ENCODE data around the gene NEURL1.

Gene NEURL1

DNA sequence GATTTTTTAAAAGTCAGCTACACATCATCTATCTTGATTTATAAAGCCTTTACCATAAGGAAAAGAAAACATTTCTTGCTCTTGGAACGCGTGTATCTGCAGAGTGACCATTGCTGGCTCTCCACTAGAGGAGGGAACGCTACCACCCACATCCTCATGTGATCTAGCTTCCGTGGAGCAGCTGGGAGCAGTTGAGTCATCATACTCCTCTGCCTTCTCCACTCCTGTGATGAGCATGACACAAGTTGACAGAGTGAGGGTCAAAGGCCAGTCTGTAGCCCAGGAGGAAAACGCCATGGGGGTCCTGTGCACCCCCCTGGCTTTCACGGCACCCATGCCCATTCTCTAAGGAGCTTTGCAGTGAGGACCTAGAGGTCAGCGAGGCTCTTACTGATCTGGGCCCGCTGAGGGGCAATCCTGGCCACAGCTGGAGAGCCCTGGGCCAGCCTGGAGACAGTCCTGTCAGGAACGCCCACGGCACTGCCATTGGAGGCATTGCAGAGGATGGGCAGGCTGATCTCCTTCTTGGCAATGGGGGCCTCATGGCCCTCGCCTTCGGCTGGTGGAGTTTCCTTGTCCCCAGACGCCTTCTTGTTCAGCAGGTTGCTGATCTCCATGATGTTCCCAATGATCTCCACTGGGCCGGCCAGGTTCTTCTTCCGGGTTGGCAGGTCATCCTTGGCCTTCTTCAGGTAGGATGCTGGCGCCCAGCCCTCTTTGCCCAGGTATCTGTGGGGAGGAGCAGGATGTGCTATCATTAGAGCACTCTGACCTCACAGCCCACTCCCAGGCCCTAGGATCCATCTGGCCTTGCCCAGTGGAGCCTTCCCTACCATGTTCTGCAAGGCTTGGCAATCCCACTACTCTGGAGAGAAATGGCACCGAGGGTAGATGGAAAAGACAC, 119.2 kb downstream of the NEURL1 start:
- no peak for DNase-seq

DNA sequence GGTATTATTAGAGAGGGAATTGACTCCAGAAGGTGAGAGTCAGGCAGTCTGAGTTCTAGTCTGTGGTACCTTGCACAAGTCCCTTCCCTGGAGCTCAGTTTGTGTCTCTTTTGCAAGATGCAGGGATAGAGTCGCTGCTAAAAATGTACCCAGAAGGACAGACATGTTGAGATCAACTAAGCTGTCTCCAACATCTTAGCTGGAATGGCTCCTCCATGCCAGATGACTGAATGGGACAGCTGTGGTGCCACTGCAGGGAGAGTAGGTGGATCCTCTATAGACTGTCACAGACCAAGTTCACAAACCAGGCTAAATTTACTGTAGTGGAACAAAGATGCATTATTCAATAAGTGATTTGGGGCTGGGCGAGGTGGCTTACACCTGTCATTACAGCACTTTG, 120.1 kb downstream of the NEURL1 start:
- DNase-seq = no peak

DNA sequence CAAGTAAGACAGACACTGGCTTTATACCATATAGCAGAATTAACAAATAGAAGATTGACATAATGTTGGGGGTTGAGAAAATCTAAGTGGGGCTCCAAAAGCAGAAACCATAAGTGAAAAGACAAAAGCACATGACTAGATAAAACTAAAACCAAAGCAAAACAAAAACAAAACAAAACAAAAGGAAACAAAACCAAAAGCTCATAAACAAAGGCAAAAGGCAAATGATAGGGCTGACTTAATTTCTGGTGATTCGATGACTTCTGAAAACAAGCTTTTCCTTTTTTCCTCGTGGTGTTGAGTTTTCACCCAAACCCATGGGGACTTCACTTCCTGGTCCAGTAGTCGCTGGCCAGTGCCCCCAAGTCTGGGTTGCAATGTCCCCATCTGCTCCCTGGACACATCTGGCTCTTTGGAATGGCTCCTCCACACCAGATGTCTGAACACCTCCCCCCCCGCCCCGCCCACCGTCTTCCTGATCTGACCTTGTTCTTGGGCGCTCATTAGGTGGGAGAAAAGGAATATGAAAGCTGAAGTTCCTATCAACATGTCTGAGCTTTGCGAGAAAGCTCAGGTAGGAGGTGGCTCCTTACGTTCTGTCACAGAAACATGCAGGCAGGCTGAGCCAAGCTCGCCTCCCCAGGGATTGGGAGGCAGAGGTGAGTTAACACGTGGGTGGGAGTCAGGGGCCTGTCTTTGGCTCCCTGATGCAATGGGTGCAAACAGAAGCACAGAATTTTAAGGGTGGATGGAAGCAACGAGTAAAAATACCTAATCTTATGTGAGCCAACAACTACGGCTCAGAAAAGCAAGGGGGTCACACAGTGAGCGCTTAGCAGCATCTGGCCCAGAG, 121.0 kb downstream of the NEURL1 start:
- no peak for DNase-seq

DNA sequence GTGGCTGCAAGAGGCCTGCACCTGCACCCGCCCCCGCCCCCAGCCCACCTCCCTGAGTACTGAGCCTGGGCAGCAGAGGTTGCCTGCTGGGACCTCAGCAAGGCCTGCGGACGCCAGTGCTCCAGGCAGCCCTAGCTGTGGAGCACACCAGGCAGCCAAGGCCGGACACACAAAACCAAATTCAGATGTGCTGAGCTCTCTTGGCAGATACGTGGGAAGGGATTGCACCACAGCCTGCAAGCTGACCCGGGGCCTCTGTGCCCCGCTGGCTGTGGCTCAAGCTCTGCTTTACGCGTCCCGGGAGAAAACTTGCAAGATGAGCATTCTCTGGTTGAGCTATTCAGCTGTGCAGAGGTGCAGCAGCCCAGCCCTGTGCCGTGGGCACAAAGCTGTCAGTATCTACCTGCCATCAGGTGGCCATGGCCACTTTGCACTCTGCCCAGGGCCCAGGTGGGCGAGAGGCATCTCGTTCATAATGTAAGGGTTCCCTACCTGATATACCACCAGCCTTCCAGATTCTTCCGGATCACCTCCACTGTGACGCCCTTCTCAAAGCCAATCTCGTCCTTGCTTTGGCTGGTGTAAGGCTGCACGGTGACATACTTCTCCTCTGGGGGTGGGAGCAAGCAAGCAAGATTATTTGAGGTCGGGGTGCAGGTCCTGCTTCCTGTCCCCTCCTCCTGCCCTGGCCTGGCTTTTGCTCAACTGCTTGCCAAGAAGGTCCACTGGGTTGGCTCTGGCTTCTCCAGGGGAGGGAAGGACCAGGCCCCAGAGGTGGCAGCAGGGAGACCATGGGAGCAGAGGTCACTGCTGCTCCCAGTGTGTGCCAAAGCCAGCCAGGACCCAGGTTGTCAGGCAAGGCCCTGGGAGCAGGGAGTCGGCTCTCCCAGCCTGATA, 123.4 kb downstream of the NEURL1 start:
- DNase-seq = no peak

DNA sequence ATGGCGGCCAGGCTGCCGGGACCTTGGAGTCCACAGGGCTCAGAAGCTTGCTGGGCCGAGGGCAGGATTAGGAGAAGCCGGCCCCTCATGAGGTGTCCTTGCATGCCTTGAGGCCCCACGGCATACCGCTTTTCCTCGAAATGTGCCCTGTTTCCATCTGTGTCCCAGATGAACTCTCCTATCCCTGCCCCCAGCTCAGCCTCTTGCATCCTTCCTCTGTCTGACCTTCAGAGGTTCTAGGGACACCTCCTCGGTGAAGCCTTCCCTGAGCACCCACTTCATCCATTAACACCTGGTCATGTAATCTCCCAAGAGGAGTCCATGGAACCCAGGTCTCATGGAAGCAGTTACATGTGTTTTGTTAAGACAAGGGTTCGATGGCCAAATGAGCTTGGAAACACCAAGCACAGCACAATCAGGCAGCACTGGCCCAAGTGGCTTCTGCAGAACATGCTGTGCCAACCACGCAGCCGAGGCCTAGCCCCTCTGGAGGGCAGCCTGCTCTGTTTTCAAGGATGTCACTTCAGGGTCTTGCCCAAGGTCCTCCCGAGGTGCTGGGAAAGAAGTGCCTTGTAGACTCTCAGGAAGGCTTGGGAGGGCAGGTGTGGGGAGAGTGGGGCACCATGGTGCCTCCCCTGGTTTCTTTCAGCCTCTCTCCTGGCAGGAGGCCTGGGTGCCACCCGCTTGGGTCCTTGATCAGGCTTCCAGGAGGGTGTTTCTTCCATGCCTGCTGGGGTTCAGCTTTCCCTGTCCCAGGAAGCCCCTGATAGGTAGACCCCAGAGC, 124.3 kb downstream of the NEURL1 start:
- DNase-seq = no peak

DNA sequence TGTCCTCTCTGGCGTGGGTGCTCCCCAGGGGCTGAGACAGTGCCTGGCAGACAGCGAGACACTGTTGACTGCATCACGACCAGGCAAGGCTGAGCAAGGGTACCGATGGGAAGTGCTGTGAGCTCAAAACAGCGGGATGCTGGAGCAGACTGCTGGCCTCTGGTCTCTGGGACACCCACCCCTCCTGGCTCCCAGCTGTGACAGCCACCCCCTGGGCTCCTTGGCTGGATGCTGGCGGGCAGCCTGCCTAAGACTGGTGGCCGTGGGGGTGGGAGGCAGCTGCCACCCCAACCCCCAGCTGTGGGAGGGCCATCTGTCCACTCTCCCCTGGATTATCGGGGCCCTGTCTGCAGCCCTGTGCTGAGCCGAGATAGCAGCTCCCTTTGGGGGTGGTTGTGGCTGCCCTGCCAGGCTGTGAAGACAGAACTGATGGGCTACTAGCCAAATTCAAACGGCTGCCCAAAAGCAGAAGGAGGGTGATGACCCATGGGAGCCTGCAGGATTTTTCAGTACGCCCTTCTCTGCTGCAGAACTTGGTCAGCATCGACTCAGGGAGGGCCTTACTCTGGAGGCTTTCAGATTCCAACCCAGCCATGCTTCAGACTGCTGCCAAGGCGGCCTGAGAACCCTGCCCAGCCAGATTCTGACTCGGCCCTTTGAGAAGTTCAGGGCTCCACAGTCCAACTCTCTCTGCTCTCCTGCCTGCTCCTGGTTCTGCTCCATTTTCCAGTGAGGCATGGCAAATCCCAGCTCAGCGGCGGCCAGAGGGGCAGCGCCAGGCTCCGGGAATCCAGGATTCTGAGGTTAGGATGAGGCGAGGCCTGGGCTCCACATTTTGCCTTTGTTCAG, 125.3 kb downstream of the NEURL1 start:
- DNase-seq = peak; percentile 28

DNA sequence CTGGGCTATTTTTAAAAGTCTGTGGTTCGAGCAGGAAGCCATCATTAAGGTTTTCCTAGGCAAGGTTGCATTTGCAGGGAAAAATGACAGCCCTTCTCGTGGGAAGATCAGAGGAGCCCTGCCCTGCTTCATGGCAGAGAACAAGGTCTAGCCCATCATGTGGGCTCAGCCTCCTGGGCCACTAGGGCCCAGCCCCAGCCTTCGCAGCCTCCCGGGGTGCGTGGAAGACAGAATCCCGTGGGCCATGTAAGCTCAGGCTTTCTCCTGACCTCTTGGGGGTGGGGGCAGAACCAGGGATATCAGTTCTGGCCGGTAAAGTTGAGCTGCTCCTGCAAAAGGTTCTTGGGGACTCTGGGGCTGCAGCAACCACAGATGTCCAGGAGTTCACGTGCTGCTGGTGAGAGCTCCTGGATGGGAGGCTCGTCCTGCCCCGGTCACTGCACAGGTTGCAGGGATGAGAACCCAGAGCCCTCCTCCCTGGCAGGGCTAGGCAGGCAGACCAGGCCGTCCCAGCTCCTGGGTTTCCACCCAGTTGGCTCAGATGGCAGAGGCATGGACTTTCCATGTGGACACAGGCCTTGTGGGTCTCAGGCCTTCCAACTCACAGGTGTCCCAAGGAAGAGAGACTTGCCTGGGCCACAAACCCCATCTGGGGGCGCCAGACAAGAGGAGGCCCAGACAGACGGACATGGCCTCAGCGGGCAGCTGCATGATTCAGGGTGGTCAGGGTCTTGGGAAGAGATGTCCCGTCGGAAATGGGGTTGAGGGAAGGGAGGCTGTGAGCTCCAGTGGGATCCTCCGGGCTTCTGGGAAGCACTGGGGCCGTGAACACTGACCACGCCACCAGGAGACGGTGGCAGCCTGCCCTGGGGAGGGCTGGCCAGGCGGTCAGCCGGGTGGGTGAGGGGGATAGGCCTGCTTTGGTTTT, 126.2 kb downstream of the NEURL1 start:
- no peak for DNase-seq

DNA sequence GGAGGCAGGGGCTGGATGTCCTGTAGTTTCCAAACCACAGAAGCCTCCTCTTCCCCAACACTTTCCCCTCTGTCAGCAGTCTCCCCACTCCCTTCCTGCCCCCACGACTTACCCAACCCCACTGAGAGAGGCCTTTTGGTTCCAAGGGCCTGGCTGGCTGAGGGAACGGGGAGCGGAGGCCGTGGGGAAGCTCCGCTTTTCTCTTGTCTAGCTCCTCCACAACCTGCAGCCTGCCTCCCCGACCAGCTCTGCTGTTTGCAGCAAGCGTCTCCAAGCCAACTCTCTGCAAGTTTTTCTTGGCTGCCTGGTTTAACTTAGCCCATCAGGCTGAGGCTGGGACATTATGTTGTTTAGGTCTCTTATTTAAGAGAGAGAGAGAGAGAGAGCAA, 126.8 kb downstream of the NEURL1 start:
- no peak for DNase-seq

DNA sequence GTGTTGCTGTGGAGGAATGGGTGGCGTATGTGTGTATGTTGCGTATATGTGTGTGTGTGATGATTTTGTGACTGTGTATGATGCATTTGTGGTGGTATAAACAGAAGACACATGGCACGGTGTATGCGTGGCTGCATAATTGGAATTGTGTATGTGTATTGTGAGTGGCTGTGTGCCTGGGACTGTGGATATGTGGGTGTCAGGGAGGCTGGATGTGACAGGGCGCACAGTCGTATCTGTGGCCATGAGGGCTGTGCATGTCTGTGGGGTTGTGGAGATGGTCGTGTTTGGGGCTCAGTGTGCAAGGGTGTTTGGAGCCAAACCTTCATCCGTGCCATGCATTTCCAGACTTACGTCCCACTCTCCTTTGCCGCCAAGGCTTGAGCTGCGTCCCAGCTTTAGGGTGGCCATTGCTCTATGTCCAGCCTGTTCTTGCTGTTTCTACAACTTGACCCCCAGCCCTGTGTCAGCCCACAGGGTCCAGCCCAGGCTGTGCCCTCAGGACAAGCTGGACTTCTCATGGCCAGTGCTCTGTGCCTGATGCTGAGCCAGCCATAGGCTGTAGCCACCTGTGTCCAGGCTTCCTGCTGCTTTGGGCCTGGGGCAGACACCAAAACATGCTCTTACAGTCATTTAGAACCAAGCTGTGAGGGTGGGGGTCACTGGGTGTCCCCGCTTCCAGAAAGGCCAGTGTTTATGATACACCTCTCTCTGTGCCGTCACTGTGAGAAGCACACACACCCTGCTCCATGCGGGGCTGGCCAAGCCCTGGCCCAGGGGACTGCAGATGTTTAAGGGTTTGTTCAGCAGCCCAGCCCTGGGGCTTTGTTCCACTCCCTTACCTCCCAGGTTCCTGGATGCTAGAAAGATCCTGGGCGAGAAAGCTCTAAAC, 127.6 kb downstream of the NEURL1 start:
- no peak for DNase-seq

DNA sequence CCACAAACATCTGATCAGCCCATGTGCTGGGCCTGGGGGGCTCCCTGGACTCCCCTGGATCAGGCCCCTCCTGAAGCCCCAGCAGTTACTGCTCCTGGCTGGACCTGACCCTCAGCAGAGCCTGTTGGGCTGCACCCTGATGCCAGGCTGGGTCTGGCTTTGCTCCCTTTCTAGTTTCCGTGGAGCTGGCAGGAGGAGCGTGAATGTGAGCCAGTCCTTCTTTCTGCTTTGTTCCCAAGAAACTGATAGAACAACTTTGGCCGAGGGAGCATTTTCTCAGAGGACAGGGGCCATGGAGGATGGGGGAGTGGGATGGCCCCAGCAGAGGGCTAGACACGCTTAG, 128.2 kb downstream of the NEURL1 start:
- no peak for DNase-seq

DNA sequence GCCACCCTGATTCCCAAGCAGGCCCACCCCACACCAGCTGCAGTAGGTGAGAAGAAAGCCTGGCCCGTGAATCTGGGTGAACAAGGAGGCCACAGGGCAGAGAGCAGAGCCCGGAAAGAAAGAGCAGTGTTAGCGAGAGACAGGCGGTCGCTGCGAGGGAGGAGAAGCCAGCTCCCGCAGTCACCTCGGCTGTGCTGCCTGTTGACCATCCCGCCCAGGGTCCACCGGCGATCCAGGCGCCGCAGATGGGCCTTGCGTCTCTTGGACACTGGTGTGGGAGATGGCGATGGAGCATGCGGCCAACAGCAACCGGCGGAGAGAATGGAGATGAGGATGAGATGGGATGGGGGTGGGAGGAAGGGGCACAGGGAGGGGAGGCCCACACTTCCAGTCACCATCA, 128.8 kb downstream of the NEURL1 start:
- DNase-seq = no peak

DNA sequence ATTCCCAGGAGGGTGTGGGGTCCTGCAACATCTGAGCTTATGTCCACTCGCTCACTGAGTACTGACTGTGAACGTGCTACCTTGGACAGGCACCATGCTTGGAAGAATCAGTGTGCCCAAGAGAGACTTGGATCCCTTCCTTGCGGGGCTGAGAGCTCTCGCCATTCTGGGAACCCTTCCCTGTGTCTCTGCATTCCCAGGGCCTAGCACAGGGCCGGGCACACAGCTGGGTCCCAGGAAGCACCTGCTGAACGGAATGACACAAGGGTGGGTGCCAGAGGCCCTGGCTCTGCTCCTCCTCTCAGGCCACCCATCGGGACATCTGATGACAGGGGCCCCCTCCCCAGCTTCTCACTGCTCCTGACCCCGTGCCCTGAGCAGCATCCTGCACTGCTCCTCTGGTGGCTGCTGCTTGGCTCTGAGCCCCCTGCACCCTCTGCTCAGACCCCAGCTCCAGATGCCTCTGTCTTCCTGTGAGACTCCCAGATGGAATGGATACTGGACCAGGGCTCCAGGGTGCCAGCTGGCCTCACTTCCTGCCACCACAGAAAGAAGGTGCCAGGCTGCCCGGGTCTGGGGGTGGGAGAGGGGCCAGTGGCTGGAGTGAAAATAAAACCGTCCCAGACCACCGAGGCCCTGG, 129.6 kb downstream of the NEURL1 start:
- no peak for DNase-seq

DNA sequence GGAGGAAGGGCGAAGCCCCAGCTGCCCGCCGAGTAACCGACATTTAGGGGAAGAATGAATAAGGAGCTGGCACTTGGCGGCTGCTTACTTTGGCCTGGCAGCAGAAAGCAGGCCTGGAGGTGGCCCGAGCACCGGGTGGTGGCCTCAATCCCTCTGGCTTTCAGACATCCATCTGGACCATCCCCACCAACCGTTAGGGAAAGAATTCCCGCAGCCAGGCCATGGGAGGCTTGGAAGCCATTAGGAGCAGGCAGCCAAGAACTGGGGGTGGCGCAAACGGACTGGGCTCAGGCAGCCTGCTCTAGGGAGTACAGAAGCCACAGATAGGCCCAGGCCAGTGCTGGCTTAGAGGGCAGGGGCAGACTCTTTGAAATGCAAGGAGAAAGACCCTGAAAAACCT, 132.7 kb downstream of the NEURL1 start:
- DNase-seq = peak; percentile 38

DNA sequence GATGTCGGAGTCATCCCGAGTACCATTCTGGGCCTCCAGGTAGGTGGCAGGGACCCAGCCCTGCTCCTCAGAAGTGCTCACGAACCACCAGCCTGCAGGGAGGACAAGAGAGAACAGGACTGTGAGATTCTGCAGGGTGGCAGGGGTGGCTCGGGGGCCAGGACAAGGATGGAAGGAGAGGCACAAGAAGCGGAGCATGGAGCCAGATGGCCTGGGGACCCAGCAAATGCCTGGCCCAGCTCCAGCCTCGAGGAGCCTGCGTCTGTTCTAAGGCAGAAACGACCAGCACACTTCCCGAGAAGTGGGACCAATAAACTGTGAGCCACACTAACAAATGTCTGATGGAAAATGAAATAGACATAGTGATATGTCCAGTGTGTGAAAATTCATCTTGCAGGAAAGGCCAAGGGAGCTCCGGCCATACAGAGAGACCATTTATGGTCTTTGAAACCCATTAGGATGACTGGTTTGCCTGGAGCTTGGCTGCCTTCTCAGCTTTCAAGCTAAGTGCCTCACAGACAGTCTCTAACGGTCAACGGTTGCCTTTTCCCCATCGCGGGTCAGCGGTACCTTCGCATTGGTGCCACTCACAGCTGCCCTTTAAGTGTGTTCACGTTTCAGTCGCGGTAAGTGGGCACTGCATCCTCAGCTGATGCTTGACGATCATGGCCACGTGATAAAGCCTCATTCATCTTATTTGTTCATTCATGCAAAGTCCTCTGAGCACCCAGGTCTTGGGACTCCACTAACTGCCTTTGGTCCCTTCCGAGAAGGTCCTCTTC, 133.8 kb downstream of the NEURL1 start:
- no peak for DNase-seq

DNA sequence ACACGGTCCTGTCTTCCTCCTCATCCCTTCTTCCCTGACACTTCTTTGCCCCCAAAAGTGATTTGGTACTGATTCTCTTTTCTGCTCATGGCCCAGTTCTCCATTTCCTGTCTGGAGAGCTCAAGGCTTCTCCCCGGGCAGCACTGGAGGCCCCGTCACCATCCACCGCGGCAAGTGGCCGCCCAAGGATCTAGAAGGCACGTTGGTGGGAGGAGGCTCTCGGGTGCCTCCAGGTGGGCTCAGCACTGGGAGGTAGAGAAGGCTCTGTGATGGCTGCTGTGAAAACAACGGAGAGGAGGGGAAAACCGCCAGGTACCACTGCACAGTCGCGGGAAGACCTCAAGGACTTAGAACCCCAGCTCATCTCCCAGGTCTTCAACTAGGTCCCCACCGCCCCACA, 134.4 kb downstream of the NEURL1 start:
- DNase-seq = no peak

DNA sequence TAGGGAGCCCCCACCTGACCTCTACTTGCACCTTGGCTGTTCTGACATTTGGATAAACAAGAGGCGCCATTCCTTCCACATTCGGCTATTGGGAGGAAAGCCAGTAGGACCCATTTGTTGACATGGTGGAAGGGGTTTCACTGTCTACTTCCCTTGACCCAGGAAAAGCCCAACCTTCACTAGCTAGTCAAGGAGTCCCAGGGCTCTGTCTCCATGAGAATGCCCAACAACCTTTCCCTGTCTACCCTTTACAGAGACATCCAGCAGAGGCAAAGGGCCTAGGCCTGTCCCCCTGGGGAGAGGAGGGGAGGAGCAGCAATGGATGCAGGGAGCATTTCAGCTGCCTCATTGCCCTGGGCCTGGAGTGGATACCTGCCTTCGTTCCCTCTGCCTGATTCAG, 136.1 kb downstream of the NEURL1 start:
- DNase-seq = no peak

DNA sequence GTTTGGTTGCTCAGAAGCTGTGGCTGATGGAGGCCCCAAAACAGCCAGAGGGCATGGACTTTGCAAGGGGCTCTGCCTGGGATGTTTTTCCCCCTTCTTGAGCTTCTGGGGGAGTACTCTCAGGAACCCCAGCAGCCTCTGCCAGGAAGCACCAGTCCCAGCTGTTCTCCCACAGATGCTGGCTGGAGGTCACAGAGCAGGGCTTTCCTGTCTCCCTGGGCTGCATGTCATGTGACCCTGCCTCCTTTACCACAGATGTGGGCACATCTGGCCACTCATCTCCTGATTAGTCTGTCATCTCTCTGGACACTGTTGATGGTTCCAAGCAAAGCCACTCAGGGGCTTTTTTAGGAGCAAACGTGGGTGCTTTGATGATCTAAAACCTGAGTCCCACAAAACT, 136.7 kb downstream of the NEURL1 start:
- DNase-seq = no peak

DNA sequence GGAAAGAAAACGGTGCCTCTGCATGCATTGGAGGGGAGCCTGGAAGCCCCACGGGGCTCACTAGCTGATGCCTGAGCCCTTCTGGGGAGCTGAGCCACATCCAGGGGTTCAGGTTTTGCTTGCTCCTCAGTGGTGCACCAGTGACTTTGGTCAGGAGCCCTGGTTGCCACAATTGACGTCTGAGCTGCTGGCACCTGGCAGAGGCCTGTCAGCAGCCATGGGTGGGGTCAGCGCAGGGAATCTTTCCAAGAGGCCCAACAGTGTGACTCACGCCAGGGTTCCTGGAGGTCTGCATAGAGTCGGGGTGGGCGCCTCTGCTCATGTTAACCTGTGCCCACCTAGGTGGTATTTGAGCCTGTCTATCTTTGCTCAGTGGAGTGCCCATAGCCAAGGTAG, 138.7 kb downstream of the NEURL1 start:
- DNase-seq = no peak
